B cell (primary cell): ENCODE measurements around the gene PTPRM.

Source experiments
- CTCF ChIP-seq: fragments of 200-600 bp; IDR thresholded peaks from one replicate; pipeline ENCODE4 v1.8.0; 2022; ENCODE audit warnings: antibody characterized with exemption, mild to moderate bottlenecking
- EZH2 ChIP-seq: IDR thresholded peaks from 2 replicates; pipeline ENCODE4 v1.6.1; 2012; ENCODE audit warnings: borderline replicate concordance, low read depth, mild to moderate bottlenecking, moderate library complexity, low read length; ENCODE audit not compliant: insufficient read depth, poor library complexity, severe bottlenecking

GRCh38 chr18:8375249-8375648 lies 808.1 kb downstream of the PTPRM start:
- no peak for TF ChIP-seq CTCF
- TF ChIP-seq EZH2 = no peak
